Activated CD8-positive, alpha-beta T cell treated with anti-CD3 and anti-CD28 coated beads for 36 hours (primary cell): ENCODE data around the gene RPEL1. TPM values are rescaled to one million over a fixed set of nuclear protein-coding genes. Genes with fewer than 3 reads are reported as not detected.
A peak's percentile ranks its signal among the peaks of the same experiment; 100 is the strongest.

Source experiments
- ATAC-seq: fragments of 200-7000 bp; cut with Tn5 transposase; one replicate; pipeline ENCODE4 v1.10.0; 2021; ENCODE audit warnings: mild to moderate bottlenecking, moderate library complexity
- CTCF ChIA-PET: fragments of 350-600 bp; sonication (Branson Sonifier 250); formaldehyde crosslinking; loops from one replicate; lab custom pipeline; 2021; ENCODE audit warnings: antibody characterized with exemption; lab: Charles Lee
- POLR2A ChIA-PET: fragments of 350-600 bp; sonication (Branson Sonifier 250); formaldehyde crosslinking; loops from one replicate; lab custom pipeline; 2021; ENCODE audit warnings: antibody characterized with exemption; lab: Charles Lee
- DNase-seq: peaks from one replicate; pipeline ENCODE4 v3.0.0-alpha.2; 2020
- H3K27ac Mint-ChIP-seq: one replicate; pipeline ENCODE4 v1.8.0; 2021; ENCODE audit warnings: mild to moderate bottlenecking, mixed read lengths
- H3K27me3 Mint-ChIP-seq: one replicate; pipeline ENCODE4 v1.8.0; 2021; ENCODE audit warnings: mixed read lengths
- H3K36me3 Mint-ChIP-seq: one replicate; pipeline ENCODE4 v1.8.0; 2021; ENCODE audit warnings: low read depth, mixed read lengths
- H3K4me1 Mint-ChIP-seq: one replicate; pipeline ENCODE4 v1.8.0; 2021; ENCODE audit warnings: low read depth, mixed read lengths
- H3K4me3 Mint-ChIP-seq: one replicate; pipeline ENCODE4 v1.8.0; 2021; ENCODE audit warnings: mild to moderate bottlenecking, moderate library complexity, mixed read lengths
- H3K9me3 Mint-ChIP-seq: one replicate; pipeline ENCODE4 v1.8.0; 2021; ENCODE audit warnings: mixed read lengths
- intact Hi-C: fragments of 100-400 bp; cut with micrococcal nuclease; formaldehyde crosslinking; loops from one replicate; pipeline ENCODE4 v1.10.0; 2022
- total RNA-seq, 2 experiments: library from RNA; stranded (reverse); gene quantifications; one replicate each; pipeline ENCODE4 v1.2.3, GENCODE V29; 2021
- TF ChIP-seq, protein P1 (sequence below): fragments of 200-600 bp; IDR thresholded peaks from one replicate; pipeline ENCODE4 v1.8.0; 2022; ENCODE audit warnings: antibody characterized with exemption, mild to moderate bottlenecking

Gene RPEL1
- total RNA-seq, 2 experiments from 2014 or later = not detected

DNA sequence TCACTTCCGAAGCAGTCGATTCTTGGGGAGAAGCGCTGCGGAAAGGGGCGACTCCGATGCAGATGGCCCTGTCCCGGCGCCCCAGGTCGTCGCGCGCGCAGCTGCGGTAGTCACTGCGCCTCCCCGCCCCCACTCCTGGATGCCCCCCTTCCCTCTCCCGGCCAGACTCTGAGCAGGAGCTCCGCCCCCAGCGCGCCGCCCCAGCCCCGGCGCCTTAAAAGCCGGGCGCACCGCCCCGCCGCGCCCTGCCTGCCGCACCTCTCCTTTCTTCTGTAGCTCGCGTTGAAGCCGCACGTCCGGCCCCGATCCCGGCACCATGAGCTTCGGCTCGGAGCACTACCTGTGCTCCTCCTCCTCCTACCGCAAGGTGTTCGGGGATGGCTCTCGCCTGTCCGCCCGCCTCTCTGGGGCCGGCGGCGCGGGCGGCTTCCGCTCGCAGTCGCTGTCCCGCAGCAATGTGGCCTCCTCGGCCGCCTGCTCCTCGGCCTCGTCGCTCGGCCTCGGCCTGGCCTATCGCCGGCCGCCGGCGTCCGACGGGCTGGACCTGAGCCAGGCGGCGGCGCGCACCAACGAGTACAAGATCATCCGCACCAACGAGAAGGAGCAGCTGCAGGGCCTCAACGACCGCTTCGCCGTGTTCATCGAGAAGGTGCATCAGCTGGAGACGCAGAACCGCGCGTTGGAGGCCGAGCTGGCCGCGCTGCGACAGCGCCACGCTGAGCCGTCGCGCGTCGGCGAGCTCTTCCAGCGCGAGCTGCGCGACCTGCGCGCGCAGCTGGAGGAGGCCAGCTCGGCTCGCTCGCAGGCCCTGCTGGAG is 31.4 kb downstream of the RPEL1 start, which contains the start of gene INA:
TSS of gene INA (plus strand) at position 243 of the 817 bp plus-strand sequence. CDS start at position 317, 74 bp downstream.
- DNase-seq = peak; percentile 38
- peak within 1 kb of the TSS; percentile 59 for H3K4me3 Mint-ChIP-seq
- POLR2A ChIA-PET = interaction anchor here (0.5 to 0.9 kb wide), 2 partner anchors 93 to 94 kb away, joined by 3 read pairs; no protein-coding TSS in a partner anchor

GRCh38 chr10:103277713-103278536 is 32.2 kb downstream of the RPEL1 start:
- Mint-ChIP-seq H3K4me1 (peaks cover 3% of the 10 kb centered on the region), H3K9me3 (peaks cover 1% of the 10 kb centered on the region), H3K36me3 (no peaks in the 10 kb centered on the region), H3K4me3 (peak overlapping the region; percentile 59), H3K27ac (no peak overlapping the region), H3K27me3 (peaks cover 62% of the 10 kb centered on the region)
- POLR2A ChIA-PET = interaction anchor here (0.9 to 1.2 kb wide), 2 partner anchors 10 to 93 kb away, joined by 3 read pairs; no protein-coding TSS in a partner anchor
- DNase-seq (no peak), ATAC-seq (no peak)
- CTCF ChIA-PET = interaction anchor here (0.7 to 1.7 kb wide), 7 partner anchors 9 to 86 kb away, joined by 3 to 6 read pairs (median 4); no protein-coding TSS in a partner anchor
- TF ChIP-seq, protein P1, sequence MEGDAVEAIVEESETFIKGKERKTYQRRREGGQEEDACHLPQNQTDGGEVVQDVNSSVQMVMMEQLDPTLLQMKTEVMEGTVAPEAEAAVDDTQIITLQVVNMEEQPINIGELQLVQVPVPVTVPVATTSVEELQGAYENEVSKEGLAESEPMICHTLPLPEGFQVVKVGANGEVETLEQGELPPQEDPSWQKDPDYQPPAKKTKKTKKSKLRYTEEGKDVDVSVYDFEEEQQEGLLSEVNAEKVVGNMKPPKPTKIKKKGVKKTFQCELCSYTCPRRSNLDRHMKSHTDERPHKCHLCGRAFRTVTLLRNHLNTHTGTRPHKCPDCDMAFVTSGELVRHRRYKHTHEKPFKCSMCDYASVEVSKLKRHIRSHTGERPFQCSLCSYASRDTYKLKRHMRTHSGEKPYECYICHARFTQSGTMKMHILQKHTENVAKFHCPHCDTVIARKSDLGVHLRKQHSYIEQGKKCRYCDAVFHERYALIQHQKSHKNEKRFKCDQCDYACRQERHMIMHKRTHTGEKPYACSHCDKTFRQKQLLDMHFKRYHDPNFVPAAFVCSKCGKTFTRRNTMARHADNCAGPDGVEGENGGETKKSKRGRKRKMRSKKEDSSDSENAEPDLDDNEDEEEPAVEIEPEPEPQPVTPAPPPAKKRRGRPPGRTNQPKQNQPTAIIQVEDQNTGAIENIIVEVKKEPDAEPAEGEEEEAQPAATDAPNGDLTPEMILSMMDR = no peak
- intact Hi-C loops = no loop called here

More for the DNA sequence above, 31.4 kb downstream of the RPEL1 start, which contains the start of gene INA:
- intact Hi-C loops = no loop called here
- H3K36me3 Mint-ChIP-seq = no peaks in the 10 kb centered on the region
- ATAC-seq = peak; percentile 87
- TF ChIP-seq, protein P1 = no peak
- H3K4me1 Mint-ChIP-seq = peaks cover 3% of the 10 kb centered on the region
- H3K27me3 Mint-ChIP-seq = peaks cover 56% of the 10 kb centered on the region
- CTCF ChIA-PET = interaction anchor here (0.7 to 1.7 kb wide), 7 partner anchors 10 to 85 kb away, joined by 3 to 5 read pairs (median 4); no protein-coding TSS in a partner anchor
- H3K9me3 Mint-ChIP-seq = peaks cover 1% of the 10 kb centered on the region
- H3K27ac Mint-ChIP-seq = no peak within 1 kb of the TSS

GRCh38 chr10:103278537-103278823 is 32.8 kb downstream of the RPEL1 start:
- H3K9me3 Mint-ChIP-seq = peaks cover 1% of the 10 kb centered on the region
- H3K4me1 Mint-ChIP-seq = peaks cover 3% of the 10 kb centered on the region
- intact Hi-C loops = no loop called here
- POLR2A ChIA-PET = interaction anchor here (1.2 kb wide), 1 partner anchor 9 kb away, joined by 3 read pairs; no protein-coding TSS in a partner anchor
- ATAC-seq (no peak), DNase-seq (no peak)
- H3K27me3 Mint-ChIP-seq = peaks cover 67% of the 10 kb centered on the region
- H3K36me3 Mint-ChIP-seq = no peaks in the 10 kb centered on the region
- CTCF ChIA-PET = interaction anchor here (1.0 kb wide), 1 partner anchor 34 kb away, joined by 6 read pairs; no protein-coding TSS in a partner anchor
- H3K4me3 Mint-ChIP-seq = no peak overlapping the region
- H3K27ac Mint-ChIP-seq = no peak overlapping the region
- TF ChIP-seq, protein P1 = no peak

- TF ChIP-seq, protein P1 = no peak
- H3K27me3 Mint-ChIP-seq = peaks cover 67% of the 10 kb centered on the region
- intact Hi-C loops = no loop called here
- ATAC-seq (no peak), DNase-seq (peak; percentile 70)
- no peak overlapping the region for H3K27ac Mint-ChIP-seq
- H3K36me3 Mint-ChIP-seq = no peaks in the 10 kb centered on the region
- peaks cover 1% of the 10 kb centered on the region for H3K9me3 Mint-ChIP-seq
- H3K4me1 Mint-ChIP-seq = peaks cover 3% of the 10 kb centered on the region
- ChIA-PET POLR2A (interaction anchor here (1.2 kb wide), 1 partner anchor 9 kb away, joined by 3 read pairs; no protein-coding TSS in a partner anchor), CTCF (interaction anchor here (1.0 to 2.0 kb wide), 3 partner anchors 34 to 86 kb away, joined by 3 to 6 read pairs (median 6); partner anchors contain the start of gene NT5C2)
- H3K4me3 Mint-ChIP-seq = no peak overlapping the region
Measured at GRCh38 chr10:103278862-103279298, 33.2 kb downstream of the RPEL1 start.
